SK-N-SH (cell line): ENCODE results near the gene GZMH. TPM values are rescaled to one million over a fixed set of nuclear protein-coding genes. Genes with fewer than 3 reads are reported as not detected.

Experiments used
- CTCF ChIA-PET: fragments of 300-600, 350-600 bp; formaldehyde crosslinking; extraction: SDS; loops from one replicate; lab custom pipeline; 2021; lab: Yijun Ruan, JAX
- POLR2A ChIA-PET: fragments of 350-600 bp; sonication (Branson Sonifier 250); formaldehyde crosslinking; extraction: SDS; loops from one replicate; lab custom pipeline; 2020; ENCODE audit warnings: antibody characterized with exemption, inconsistent platforms; lab: Yijun Ruan, JAX
- DNase-seq: peaks from one replicate; pipeline ENCODE4 v3.0.0; 2012
- H2AFZ ChIP-seq: fragments of 200-600 bp; sonication (generic); 2 replicates; pipeline ENCODE4 v1.8.1; 2016; ENCODE audit warnings: antibody characterized with exemption, mild to moderate bottlenecking, low read depth
- H3F3A ChIP-seq: fragments of 200-600 bp; sonication (generic); replicated peaks from 2 replicates; pipeline ENCODE3; 2016; ENCODE audit warnings: antibody characterized with exemption, mild to moderate bottlenecking; ENCODE audit not compliant: insufficient read depth
- H3K27ac ChIP-seq, 2 experiments: fragments of 200-500 bp in 1 of 2; fragments of 200-600 bp in 1 of 2; sonication (Bioruptor generic) in 1 of 2; sonication (generic), shearing (Covaris generic) in 1 of 2; 2 replicates each; pipeline versions ENCODE4 v1.5.1 to v1.6.1; 2014 to 2016; ENCODE audit warnings: low read depth in 2 of 2, inconsistent platforms in 1 of 2, low read length in 1 of 2, mild to moderate bottlenecking in 1 of 2, mixed read lengths in 1 of 2
- H3K27me3 ChIP-seq: fragments of 200-600 bp; sonication (generic), shearing (Covaris generic); 2 replicates; pipeline ENCODE4 v1.6.1; 2016; ENCODE audit warnings: mixed run types; ENCODE audit not compliant: insufficient read depth
- H3K36me3 ChIP-seq, 2 experiments: fragments of 200-500 bp in 1 of 2; fragments of 200-600 bp in 1 of 2; sonication (Bioruptor generic) in 1 of 2; sonication (generic) in 1 of 2; replicated peaks in 1 of 2; 2 replicates each; pipeline versions ENCODE3 to v1.5.1; 2014 to 2016; ENCODE audit warnings: low read length in 1 of 2, mild to moderate bottlenecking in 1 of 2; ENCODE audit not compliant: insufficient read depth in 2 of 2, control insufficient read depth in 1 of 2
- H3K4me1 ChIP-seq, 2 experiments: fragments of 200-500 bp in 1 of 2; fragments of 200-600 bp in 1 of 2; sonication (Bioruptor generic) in 1 of 2; sonication (generic), shearing (Covaris generic) in 1 of 2; 2 replicates each; pipeline versions ENCODE4 v1.5.1 to v1.6.1; 2014 to 2016; ENCODE audit warnings: low read depth in 1 of 2, low read length in 1 of 2, mixed run types in 1 of 2; ENCODE audit not compliant: insufficient read depth in 2 of 2, control insufficient read depth in 1 of 2
- H3K4me2 ChIP-seq: fragments of 200-600 bp; sonication (generic), shearing (Covaris generic); 2 replicates; pipeline ENCODE4 v1.6.1; 2017; ENCODE audit warnings: mixed run types
- H3K4me3 ChIP-seq, 2 experiments: fragments of 200-500 bp in 1 of 2; fragments of 200-600 bp in 1 of 2; sonication (Bioruptor generic) in 1 of 2; sonication (generic), shearing (Covaris generic) in 1 of 2; 2 replicates each; pipeline versions ENCODE4 v1.5.1 to v1.8.1; 2014 to 2016; ENCODE audit warnings: low read depth in 2 of 2, inconsistent platforms in 1 of 2, low read length in 1 of 2, mild to moderate bottlenecking in 1 of 2, mixed read lengths in 1 of 2, moderate library complexity in 1 of 2
- H3K79me2 ChIP-seq: fragments of 200-600 bp; sonication (generic); 2 replicates; pipeline ENCODE4 v1.8.1; 2017; ENCODE audit warnings: mild to moderate bottlenecking; ENCODE audit not compliant: insufficient read depth
- H3K9ac ChIP-seq: fragments of 200-600 bp; sonication (generic); 2 replicates; pipeline ENCODE4 v1.6.1; 2017; ENCODE audit warnings: mixed run types
- H3K9me2 ChIP-seq: fragments of 200-600 bp; sonication (generic); 2 replicates; pipeline ENCODE4 v1.6.1; 2017; ENCODE audit warnings: mixed run types
- H3K9me3 ChIP-seq: fragments of 200-600 bp; sonication (generic); 2 replicates; pipeline ENCODE4 v1.6.1; 2017; ENCODE audit warnings: mixed run types, mild to moderate bottlenecking, moderate library complexity
- H4K20me1 ChIP-seq: fragments of 200-600 bp; sonication (generic); 2 replicates; pipeline ENCODE4 v1.6.1; 2017; ENCODE audit warnings: mild to moderate bottlenecking, mixed run types; ENCODE audit not compliant: insufficient read depth
- CHD2 ChIP-seq: fragments of 150-350 bp; IDR thresholded peaks from 2 replicates; pipeline ENCODE4 v1.6.1; 2018; ENCODE audit warnings: low read length; ENCODE audit not compliant: partially characterized antibody
- ELF1 ChIP-seq: IDR thresholded peaks from 2 replicates; pipeline ENCODE4 v1.4.0; 2012
- EP300 ChIP-seq, 2 experiments: IDR thresholded peaks; 2 replicates each; pipeline versions ENCODE4 v1.4.0 to v1.6.1; 2012; ENCODE audit warnings: borderline replicate concordance in 1 of 2, low read depth in 1 of 2, low read length in 1 of 2
- EZH2phosphoT487 ChIP-seq: fragments of 200-600 bp; sonication (generic); IDR thresholded peaks from 2 replicates; pipeline ENCODE4 v1.6.1; 2017; ENCODE audit warnings: low read depth, mixed run types, mild to moderate bottlenecking, antibody characterized with exemption, moderate library complexity, borderline replicate concordance
- FOXM1 ChIP-seq: IDR thresholded peaks from 2 replicates; pipeline ENCODE4 v1.4.0; 2012; ENCODE audit warnings: low read depth, mild to moderate bottlenecking
- GATA2 ChIP-seq: sonication (generic); formaldehyde crosslinking; IDR thresholded peaks from 2 replicates; pipeline ENCODE4 v1.5.0; 2020; ENCODE audit warnings: mild to moderate bottlenecking, missing genetic modification reagents
- MAX ChIP-seq: IDR thresholded peaks from 2 replicates; pipeline ENCODE4 v1.4.0; 2012; ENCODE audit warnings: low read depth
- MEF2A ChIP-seq: IDR thresholded peaks from 2 replicates; pipeline ENCODE4 v1.4.0; 2012; ENCODE audit warnings: low read depth, borderline replicate concordance
- NRF1 ChIP-seq: IDR thresholded peaks from 2 replicates; pipeline ENCODE4 v1.6.1; 2012; ENCODE audit warnings: low read depth, mild to moderate bottlenecking, low read length
- REST ChIP-seq: IDR thresholded peaks from 2 replicates; pipeline ENCODE4 v1.6.1; 2012; ENCODE audit warnings: mild to moderate bottlenecking, low read depth, low read length, moderate library complexity
- RFX5 ChIP-seq: IDR thresholded peaks from 2 replicates; pipeline ENCODE4 v1.6.1; 2012; ENCODE audit warnings: mild to moderate bottlenecking, improper control_type of control experiment, low read length
- SIN3A ChIP-seq: IDR thresholded peaks from 2 replicates; pipeline ENCODE4 v1.6.1; 2012; ENCODE audit warnings: low read depth, mild to moderate bottlenecking, low read length, moderate library complexity, borderline replicate concordance
- SMC3 ChIP-seq: IDR thresholded peaks from 2 replicates; pipeline ENCODE4 v1.6.1; 2012; ENCODE audit warnings: low read depth, low read length, improper control_type of control experiment
- TAF1 ChIP-seq: IDR thresholded peaks from 2 replicates; pipeline ENCODE4 v1.6.1; 2012; ENCODE audit warnings: low read depth, mild to moderate bottlenecking, low read length, moderate library complexity, borderline replicate concordance
- TCF12 ChIP-seq: IDR thresholded peaks from 2 replicates; pipeline ENCODE4 v1.4.0; 2012
- TEAD4 ChIP-seq: IDR thresholded peaks from 2 replicates; pipeline ENCODE4 v1.4.0; 2012; ENCODE audit warnings: mild to moderate bottlenecking, borderline replicate concordance; ENCODE audit not compliant: insufficient read depth
- USF2 ChIP-seq: fragments of 150-350 bp; IDR thresholded peaks from 2 replicates; pipeline ENCODE4 v1.6.1; 2017; ENCODE audit warnings: antibody characterized with exemption, low read length, low read depth, borderline replicate concordance
- YY1 ChIP-seq: IDR thresholded peaks from 2 replicates; pipeline ENCODE4 v1.4.0; 2012; ENCODE audit warnings: low read depth, mild to moderate bottlenecking
- ZBTB33 ChIP-seq: IDR thresholded peaks from 2 replicates; pipeline ENCODE4 v1.4.0; 2012; ENCODE audit warnings: low read depth, borderline replicate concordance
- WGBS: methylation state at CpG from one replicate; pipeline ENCODE4 v1.1.6; 2017; ENCODE audit warnings: low lambda C conversion rate; 5-methylcytosine and 5-hydroxymethylcytosine counted together
- polyA plus RNA-seq, 3 experiments: library from polyadenylated mRNA; depleted of rRNA; stranded (reverse); fragments of >200 nt; gene quantifications; 2 replicates each; pipeline ENCODE4 v1.2.3, GENCODE V29; 2012

The GZMH gene
- polyA plus RNA-seq, 1 of the 3 experiments (the other 2 are of a cell fraction) = not detected

DNA sequence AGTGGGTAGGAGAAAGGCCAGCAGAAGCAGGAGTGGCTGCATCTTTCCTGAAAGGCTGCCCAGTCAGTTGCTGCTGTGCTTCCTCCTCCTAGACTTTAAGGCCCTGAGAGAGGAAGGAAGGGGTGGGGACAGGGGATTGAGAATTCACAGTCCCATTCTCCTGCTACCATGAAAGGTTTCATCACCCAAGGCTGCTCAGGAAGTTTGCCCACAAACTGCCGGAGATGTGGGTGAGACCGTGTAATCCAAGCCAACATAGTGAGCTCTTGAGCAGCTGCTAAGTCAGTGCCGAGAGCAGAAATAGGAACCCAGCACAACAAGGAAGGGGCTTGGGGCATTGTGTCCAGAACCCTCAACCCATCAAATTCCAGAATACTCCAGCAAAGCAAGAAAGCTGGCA, 33.3 kb downstream of the GZMH start, which contains the start of gene CTSG:
Gene CTSG, minus strand, starts transcription at position 69 of the 400 bp plus-strand sequence. Its CDS starts 27 bp downstream, at position 42.
- H3K27ac ChIP-seq = no peak within 1 kb of the TSS
- POLR2A ChIA-PET = no interaction called here
- no peaks in the 10 kb centered on the region for H3K36me3 ChIP-seq
- TF ChIP-seq SIN3A (no peak), MAX (no peak), USF2 (no peak), TCF12 (no peak), TAF1 (no peak), YY1 (no peak), EP300 (IDR thresholded peaks at IDR 0.05; ENCODE audit: borderline replicate concordance in 1 of 2, low read depth in 1 of 2, low read length in 1 of 2) (no peak), NRF1 (no peak), FOXM1 (no peak), EZH2phosphoT487 (no peak), ZBTB33 (no peak), RFX5 (no peak), GATA2 (CRISPR knock-in tag) (no peak), MEF2A (no peak), ELF1 (no peak), SMC3 (no peak), CHD2 (no peak), TEAD4 (no peak), REST (no peak)
- H2AFZ ChIP-seq = no peak within 1 kb of the TSS
- H3K4me3 ChIP-seq = no peak within 1 kb of the TSS
- peaks cover 17% of the 10 kb centered on the region for H3K27me3 ChIP-seq
- no peaks in the 10 kb centered on the region for H3K9me3 ChIP-seq
- H3F3A ChIP-seq = no peaks in the 10 kb centered on the region
- CTCF ChIA-PET = no interaction called here
- no peak within 1 kb of the TSS for H3K4me2 ChIP-seq
- no peaks in the 10 kb centered on the region for H3K9me2 ChIP-seq
- no peaks in the 10 kb centered on the region for H3K4me1 ChIP-seq
- H4K20me1 ChIP-seq = no peaks in the 10 kb centered on the region
- no peak for DNase-seq
- H3K9ac ChIP-seq = no peak within 1 kb of the TSS
- H3K79me2 ChIP-seq = no peaks in the 10 kb centered on the region
- 0% methylated on average over 2 of the region's 3 CpGs for WGBS
